Glutamatergic neuron (in vitro differentiated cells): ENCODE data around the gene MEIG1. TPM values are rescaled to one million over a fixed set of nuclear protein-coding genes. Genes with fewer than 3 reads are reported as not detected.
"Not testable (repeated sequence)": the region's sequence is repeated elsewhere in the genome, so short reads cannot be mapped to it uniquely, and the experiment has no call there.

Source experiments
- DNase-seq: peaks from one replicate; pipeline ENCODE4 v3.0.0; 2022
- H3K27ac Mint-ChIP-seq: one replicate; pipeline ENCODE4 v1.8.0; 2020; ENCODE audit warnings: mild to moderate bottlenecking, mixed read lengths, inconsistent platforms; ENCODE audit not compliant: unreplicated experiment
- H3K27me3 Mint-ChIP-seq: one replicate; pipeline ENCODE4 v1.8.0; 2020; ENCODE audit warnings: mild to moderate bottlenecking, moderate library complexity, mixed read lengths, inconsistent platforms; ENCODE audit not compliant: unreplicated experiment
- H3K36me3 Mint-ChIP-seq: one replicate; pipeline ENCODE4 v1.8.0; 2020; ENCODE audit warnings: mild to moderate bottlenecking, mixed read lengths, inconsistent platforms; ENCODE audit not compliant: unreplicated experiment
- H3K4me1 Mint-ChIP-seq: one replicate; pipeline ENCODE4 v1.8.0; 2020; ENCODE audit warnings: mild to moderate bottlenecking, low read depth, mixed read lengths, inconsistent platforms; ENCODE audit not compliant: unreplicated experiment
- H3K4me3 Mint-ChIP-seq: one replicate; pipeline ENCODE4 v1.8.0; 2020; ENCODE audit warnings: mild to moderate bottlenecking, mixed read lengths, inconsistent platforms; ENCODE audit not compliant: unreplicated experiment
- H3K9me3 Mint-ChIP-seq: one replicate; pipeline ENCODE4 v1.8.0; 2020; ENCODE audit warnings: mild to moderate bottlenecking, moderate library complexity, mixed read lengths, inconsistent platforms; ENCODE audit not compliant: unreplicated experiment
- total RNA-seq: library from RNA; stranded (reverse); fragmentation: NEBNext Ultra II Directional; extraction: Animal tissue kit (Norgen Biotek cat#: 25700); gene quantifications from one replicate; pipeline ENCODE4 v1.2.1, GENCODE V29; 2021; ENCODE audit not compliant: unreplicated experiment
- TF ChIP-seq, protein P1 (sequence below): fragments of 200-600 bp; sonication (generic); IDR thresholded peaks from one replicate; pipeline ENCODE4 v1.5.0; 2021; ENCODE audit not compliant: partially characterized antibody, unreplicated experiment

Gene MEIG1
- total RNA-seq, 1 donor from 2014 or later: not detected

DNA sequence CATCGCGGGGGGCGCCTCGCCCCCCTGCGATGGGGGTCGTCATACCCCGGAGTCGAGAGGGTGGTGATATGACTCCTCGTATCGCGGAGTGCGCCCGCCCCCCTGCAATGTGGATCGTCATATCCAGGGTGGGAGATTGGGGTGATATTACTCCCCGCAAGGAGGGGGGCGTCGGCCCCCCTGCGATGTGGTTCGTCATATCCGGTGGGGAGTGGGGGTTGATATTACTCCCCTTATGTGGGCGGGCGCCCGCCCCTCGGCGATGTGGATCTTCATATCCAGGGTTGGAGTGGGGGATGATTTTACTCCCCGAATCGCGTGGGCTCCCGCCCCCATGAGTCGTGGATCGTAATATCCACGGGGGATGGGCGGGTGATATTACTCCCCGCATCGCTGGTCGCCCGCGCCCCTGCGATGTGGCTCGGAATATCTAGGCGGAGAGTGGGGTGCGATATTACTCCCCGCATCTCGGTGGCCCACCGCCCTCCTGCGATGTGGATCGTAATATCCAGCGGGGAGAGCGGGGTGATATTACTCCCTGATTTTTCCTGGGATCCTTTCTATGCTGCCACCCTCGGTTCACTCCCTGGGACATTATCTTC, 36.9 kb downstream of the MEIG1 start:
- Mint-ChIP-seq H3K27ac (no peak overlapping the region), H3K4me3 (no peak overlapping the region), H3K27me3 (no peaks in the 10 kb centered on the region), H3K4me1 (no peaks in the 10 kb centered on the region), H3K9me3 (peaks cover 5% of the 10 kb centered on the region), H3K36me3 (peaks cover 6% of the 10 kb centered on the region)
- TF ChIP-seq, protein P1, sequence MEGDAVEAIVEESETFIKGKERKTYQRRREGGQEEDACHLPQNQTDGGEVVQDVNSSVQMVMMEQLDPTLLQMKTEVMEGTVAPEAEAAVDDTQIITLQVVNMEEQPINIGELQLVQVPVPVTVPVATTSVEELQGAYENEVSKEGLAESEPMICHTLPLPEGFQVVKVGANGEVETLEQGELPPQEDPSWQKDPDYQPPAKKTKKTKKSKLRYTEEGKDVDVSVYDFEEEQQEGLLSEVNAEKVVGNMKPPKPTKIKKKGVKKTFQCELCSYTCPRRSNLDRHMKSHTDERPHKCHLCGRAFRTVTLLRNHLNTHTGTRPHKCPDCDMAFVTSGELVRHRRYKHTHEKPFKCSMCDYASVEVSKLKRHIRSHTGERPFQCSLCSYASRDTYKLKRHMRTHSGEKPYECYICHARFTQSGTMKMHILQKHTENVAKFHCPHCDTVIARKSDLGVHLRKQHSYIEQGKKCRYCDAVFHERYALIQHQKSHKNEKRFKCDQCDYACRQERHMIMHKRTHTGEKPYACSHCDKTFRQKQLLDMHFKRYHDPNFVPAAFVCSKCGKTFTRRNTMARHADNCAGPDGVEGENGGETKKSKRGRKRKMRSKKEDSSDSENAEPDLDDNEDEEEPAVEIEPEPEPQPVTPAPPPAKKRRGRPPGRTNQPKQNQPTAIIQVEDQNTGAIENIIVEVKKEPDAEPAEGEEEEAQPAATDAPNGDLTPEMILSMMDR: no peak
- DNase-seq: no peak

GRCh38 chr10:15013530-15013929, 54.3 kb downstream of the MEIG1 start:
- not testable (repeated sequence) for H3K27ac Mint-ChIP-seq, H3K9me3 Mint-ChIP-seq, DNase-seq, H3K27me3 Mint-ChIP-seq, H3K4me3 Mint-ChIP-seq, H3K36me3 Mint-ChIP-seq, H3K4me1 Mint-ChIP-seq

DNA sequence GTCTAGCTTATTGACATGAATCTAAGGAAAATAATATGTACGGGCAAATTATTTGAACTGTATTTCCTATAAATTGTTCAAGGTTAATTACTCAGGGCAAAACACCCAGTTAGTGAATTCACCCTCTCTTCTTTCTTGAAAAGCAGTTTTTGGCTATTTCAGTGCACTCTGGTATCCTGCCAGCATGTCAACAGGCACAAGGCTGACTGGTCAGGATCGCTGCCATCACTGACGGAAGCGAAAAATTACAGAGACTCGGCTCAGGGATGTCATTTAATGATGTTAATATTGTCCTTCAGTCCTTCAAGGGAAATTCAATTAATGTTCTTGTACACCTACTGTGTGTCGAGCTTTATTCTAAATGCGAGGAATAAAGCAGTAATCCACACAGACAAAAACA, 56.3 kb downstream of the MEIG1 start:
- H3K27me3 Mint-ChIP-seq: peaks cover 2% of the 10 kb centered on the region
- no peak overlapping the region for H3K4me3 Mint-ChIP-seq
- TF ChIP-seq, protein P1: no peak
- no peak overlapping the region for H3K27ac Mint-ChIP-seq
- no peak for DNase-seq
- H3K36me3 Mint-ChIP-seq: no peaks in the 10 kb centered on the region
- H3K9me3 Mint-ChIP-seq: peaks cover 3% of the 10 kb centered on the region
- H3K4me1 Mint-ChIP-seq: peaks cover 2% of the 10 kb centered on the region

DNA sequence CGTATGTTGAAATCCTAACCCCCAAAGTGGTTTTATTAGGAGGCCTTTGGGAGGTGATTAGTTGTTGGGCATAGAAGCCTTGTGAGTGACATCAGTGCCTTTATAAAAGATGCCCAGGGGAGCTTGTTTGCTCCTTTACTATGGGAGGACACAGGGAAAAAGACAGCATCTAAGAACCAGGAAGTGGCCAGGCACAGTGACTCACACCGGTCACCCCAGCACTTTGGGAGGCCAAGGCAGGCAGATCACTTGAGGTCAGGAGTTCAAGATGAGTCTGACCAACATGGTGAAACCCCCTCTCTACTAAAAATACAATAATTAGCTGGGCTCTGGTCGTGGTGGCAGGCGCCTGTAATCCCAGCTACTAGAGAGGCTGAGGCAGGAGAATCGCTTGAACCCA, 61.8 kb downstream of the MEIG1 start:
- H3K27me3 Mint-ChIP-seq, H3K9me3 Mint-ChIP-seq, H3K4me3 Mint-ChIP-seq, H3K4me1 Mint-ChIP-seq, DNase-seq, H3K27ac Mint-ChIP-seq, H3K36me3 Mint-ChIP-seq: not testable (repeated sequence)

Other genes starting within 250 kb of the MEIG1 start
- 88.6 TPM for gene FAM107B, start 184.5 kb upstream of the MEIG1 start, total RNA-seq
- gene CDNF, start 121.4 kb upstream of the MEIG1 start, total RNA-seq: 2.2 TPM
- gene HSPA14, start 121.1 kb upstream of the MEIG1 start, total RNA-seq: 10.1 TPM
- 13.7 TPM for gene MSANTD7, start 121.1 kb upstream of the MEIG1 start, total RNA-seq
- 15.1 TPM for gene SUV39H2, start 80.5 kb upstream of the MEIG1 start, total RNA-seq
- 8.5 TPM for gene DCLRE1C, start 5.3 kb upstream of the MEIG1 start, total RNA-seq
- not detected for gene OLAH, start 84.6 kb downstream of the MEIG1 start, total RNA-seq
- gene ACBD7, start 129.4 kb downstream of the MEIG1 start, total RNA-seq: 1.5 TPM
- 11.6 TPM for gene RPP38, start 138.0 kb downstream of the MEIG1 start, total RNA-seq
- gene NMT2, start 209.3 kb downstream of the MEIG1 start, total RNA-seq: 33.4 TPM